Suppressor macrophage (primary cell): ENCODE data around the gene NOLC1.

ENCODE experiments used
- DNase-seq, 4 experiments: peaks; one replicate each; pipeline ENCODE4 v3.0.0-alpha.2; 2020 to 2022

NOLC1 gene

GRCh38 chr10:102208311-102209035, 56.3 kb downstream of the NOLC1 start:
- DNase-seq, result no peak

- no peak for DNase-seq
Measured at GRCh38 chr10:102211615-102212299, 59.6 kb downstream of the NOLC1 start.
